22Rv1 (cell line): ENCODE data around the gene MOB2.
"Not testable (repeated sequence)": the region's sequence is repeated elsewhere in the genome, so short reads cannot be mapped to it uniquely, and the experiment has no call there.

Source experiments
- H3K27ac ChIP-seq: fragments of 450-650 bp; 2 replicates; pipeline ENCODE4 v1.5.1; 2017
- CTCF ChIP-seq: fragments of 450-650 bp; IDR thresholded peaks from 2 replicates; pipeline ENCODE4 v1.5.1; 2017; ENCODE audit warnings: mild to moderate bottlenecking
- ZFX ChIP-seq: fragments of 450-650 bp; IDR thresholded peaks from 2 replicates; pipeline ENCODE4 v1.6.1; 2017; ENCODE audit warnings: antibody characterized with exemption, borderline replicate concordance

MOB2 gene

GRCh38 chr11:1433977-1434640 is 52.5 kb downstream of the MOB2 start:
- TF ChIP-seq CTCF (no peak), ZFX (no peak)
- no peak overlapping the region for H3K27ac ChIP-seq

DNA sequence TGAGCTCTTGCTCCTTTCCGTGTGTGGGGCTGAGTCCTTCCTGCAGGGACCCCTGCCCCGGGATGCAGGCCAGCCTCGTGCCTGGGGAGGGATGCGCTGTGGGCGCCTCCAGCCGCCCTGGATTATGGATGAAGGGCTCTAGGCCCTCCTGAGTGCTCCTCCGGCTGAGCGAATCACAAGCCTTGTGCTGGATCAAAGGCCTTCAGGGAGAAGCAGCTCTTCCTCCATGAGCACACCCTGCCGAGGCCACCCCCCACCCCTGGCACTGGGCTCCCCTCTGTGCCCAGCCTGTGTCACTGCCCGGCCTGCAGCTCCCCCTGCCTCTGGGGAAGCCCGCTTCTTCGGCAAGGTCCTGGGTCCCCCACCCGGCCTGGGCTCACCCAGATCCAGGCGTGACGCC is 53.0 kb downstream of the MOB2 start:
- H3K27ac ChIP-seq, result no peak overlapping the region
- no peak for TF ChIP-seq ZFX
- no peak for TF ChIP-seq CTCF

DNA sequence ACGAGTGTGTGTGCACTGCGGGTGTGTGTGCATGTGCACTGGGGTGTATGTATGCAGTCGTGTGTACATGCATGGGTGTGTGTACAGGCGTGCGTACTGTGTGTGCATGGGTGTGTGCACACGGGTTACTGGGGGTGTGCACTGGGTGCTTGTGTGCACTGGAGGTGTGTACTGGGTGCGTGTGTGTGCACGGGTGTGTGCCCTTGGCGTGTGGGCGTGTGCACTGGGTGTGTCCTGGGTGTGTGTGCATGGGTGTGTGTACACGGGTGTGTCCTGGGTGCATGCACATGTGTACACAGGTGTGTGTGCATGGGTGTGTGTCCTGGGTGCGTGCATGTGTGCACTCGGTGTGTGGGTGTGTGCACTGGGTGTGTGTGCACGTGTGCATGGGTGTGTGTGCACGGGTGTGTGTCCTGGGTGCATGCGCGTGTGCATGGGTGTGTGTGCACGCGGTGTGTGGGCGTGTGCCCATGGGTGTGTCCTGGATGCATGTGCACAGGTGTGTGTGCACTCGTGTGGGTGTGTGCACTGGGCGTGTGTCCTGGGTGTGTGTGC is 57.7 kb downstream of the MOB2 start:
- TF ChIP-seq ZFX (no peak), CTCF (no peak)

DNA sequence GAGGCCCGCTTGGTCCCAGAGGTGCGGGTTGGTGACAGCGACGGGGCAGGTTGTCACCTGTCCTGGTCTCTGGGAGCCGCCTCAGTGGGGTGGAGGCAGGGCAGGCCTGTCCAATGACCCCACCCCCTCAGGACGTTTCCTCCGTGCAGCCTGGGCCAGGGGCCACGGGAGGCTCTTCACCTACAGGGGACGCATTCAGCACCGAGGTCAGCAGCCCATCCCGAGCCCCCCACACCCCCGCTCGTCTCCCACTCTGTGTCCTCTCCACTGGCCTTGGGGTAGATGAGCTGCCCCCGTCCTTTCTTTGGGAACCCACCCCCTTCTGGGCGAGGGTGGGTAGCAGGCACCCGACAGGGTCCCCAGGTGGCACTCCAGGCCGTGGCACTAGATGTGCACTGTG is 61.1 kb downstream of the MOB2 start:
- no peak for TF ChIP-seq ZFX
- no peak for TF ChIP-seq CTCF
- H3K27ac ChIP-seq, result no peak overlapping the region

More for the DNA sequence above, 57.7 kb downstream of the MOB2 start:
- no peak overlapping the region for H3K27ac ChIP-seq

GRCh38 chr11:1425006-1425405 is 61.6 kb downstream of the MOB2 start:
- H3K27ac ChIP-seq, result no peak overlapping the region
- TF ChIP-seq CTCF (no peak), ZFX (no peak)

- H3K27ac ChIP-seq, result not testable (repeated sequence)
Measured at GRCh38 chr11:1423406-1423805, 63.2 kb downstream of the MOB2 start.

DNA sequence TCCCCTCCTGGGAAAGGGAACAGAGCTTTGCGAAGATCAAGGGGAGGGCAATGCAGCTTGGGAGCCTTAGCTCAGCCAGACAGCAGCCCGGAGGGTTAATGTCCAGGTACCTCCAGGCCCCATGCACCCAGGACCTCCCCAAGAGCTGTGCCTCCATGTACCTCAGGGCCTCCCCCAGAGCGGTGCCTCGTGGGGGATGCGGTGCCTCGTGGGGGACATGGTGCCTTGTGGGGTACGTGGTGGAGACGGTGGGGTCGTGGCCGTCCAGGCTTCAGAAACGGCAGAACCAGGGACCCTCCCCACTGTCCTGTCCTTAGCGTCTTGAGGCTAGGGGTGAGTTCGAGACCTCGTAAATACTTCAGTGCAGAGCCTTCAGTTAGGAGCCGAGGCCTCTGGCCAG is 63.6 kb downstream of the MOB2 start:
- no peak overlapping the region for H3K27ac ChIP-seq
- TF ChIP-seq CTCF (no peak), ZFX (no peak)

DNA sequence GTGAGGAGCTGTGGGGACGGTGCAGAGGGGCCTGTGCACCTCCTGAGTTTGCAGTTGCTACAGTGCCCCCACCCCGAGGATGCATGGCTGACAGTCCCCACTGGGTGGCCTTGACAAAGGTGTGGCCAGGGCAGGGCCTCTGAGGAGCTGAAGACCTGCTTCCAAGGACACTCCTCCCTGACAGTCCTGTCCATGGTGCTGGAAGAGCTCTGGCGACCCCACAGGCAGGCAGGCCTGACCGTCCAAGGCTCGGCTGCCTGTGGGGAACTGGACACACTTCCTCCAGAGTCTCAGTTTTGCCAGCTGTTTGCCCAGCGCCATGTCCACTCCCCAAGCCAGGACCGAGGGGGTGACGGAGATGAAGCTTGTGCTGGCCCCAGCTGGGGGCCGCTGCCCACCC is 64.1 kb downstream of the MOB2 start:
- H3K27ac ChIP-seq, result no peak overlapping the region
- TF ChIP-seq ZFX (no peak), CTCF (no peak)
